GM23338 (cell line): ENCODE measurements around the gene AEBP2. TPM values are rescaled to one million over a fixed set of nuclear protein-coding genes. Genes with fewer than 3 reads are reported as not detected.

ENCODE experiments used
- ATAC-seq: fragments of 200-7000 bp; cut with Tn5 transposase; 3 replicates; pipeline ENCODE4 v1.9.1; 2020
- DNase-seq: peaks from one replicate; pipeline ENCODE4 v3.0.0-alpha.2; 2015; ENCODE audit warnings: low spot score
- H2AFZ ChIP-seq: fragments of 200-600 bp; sonication (generic); 2 replicates; pipeline ENCODE4 v1.8.0; 2016; ENCODE audit warnings: antibody characterized with exemption, mild to moderate bottlenecking, moderate library complexity
- H3F3A ChIP-seq: fragments of 200-600 bp; sonication (generic); replicated peaks from 2 replicates; pipeline ENCODE4 v1.8.0; 2017; ENCODE audit warnings: antibody characterized with exemption, mixed run types, low read depth
- H3K27ac ChIP-seq: fragments of 200-600 bp; sonication (generic); 2 replicates; pipeline ENCODE4 v1.6.1; 2016; ENCODE audit warnings: low read depth
- H3K27me3 ChIP-seq: fragments of 200-600 bp; sonication (generic); 2 replicates; pipeline ENCODE4 v1.8.0; 2016; ENCODE audit warnings: mild to moderate bottlenecking, mixed run types, moderate library complexity; ENCODE audit not compliant: insufficient read depth
- H3K36me3 ChIP-seq: fragments of 200-600 bp; sonication (generic); 2 replicates; pipeline ENCODE4 v1.8.0; 2016; ENCODE audit warnings: mild to moderate bottlenecking; ENCODE audit not compliant: insufficient read depth
- H3K4me1 ChIP-seq: fragments of 200-600 bp; sonication (generic); 2 replicates; pipeline ENCODE4 v1.8.0; 2016; ENCODE audit warnings: mild to moderate bottlenecking, moderate library complexity; ENCODE audit not compliant: insufficient read depth
- H3K4me2 ChIP-seq: fragments of 200-600 bp; sonication (generic); 2 replicates; pipeline ENCODE4 v1.7.1; 2017; ENCODE audit warnings: mixed run types
- H3K4me3 ChIP-seq: fragments of 200-600 bp; sonication (generic); 2 replicates; pipeline ENCODE4 v1.6.1; 2016; ENCODE audit warnings: mixed run types
- H3K79me2 ChIP-seq: fragments of 200-600 bp; sonication (generic); replicated peaks from 2 replicates; pipeline ENCODE4 v1.8.0; 2017; ENCODE audit warnings: mild to moderate bottlenecking; ENCODE audit not compliant: insufficient read depth
- H3K9me2 ChIP-seq: fragments of 200-600 bp; sonication (generic); 2 replicates; pipeline ENCODE4 v1.8.0; 2017; ENCODE audit not compliant: insufficient read depth
- H4K20me1 ChIP-seq: fragments of 200-600 bp; sonication (generic); replicated peaks from 2 replicates; pipeline ENCODE4 v1.8.0; 2017; ENCODE audit warnings: mild to moderate bottlenecking; ENCODE audit not compliant: insufficient read depth
- H3K27ac Mint-ChIP-seq: 2 replicates; pipeline ENCODE4 v1.8.0; 2020; ENCODE audit warnings: inconsistent platforms, mild to moderate bottlenecking, moderate library complexity, mixed read lengths
- H3K27me3 Mint-ChIP-seq: 3 replicates; pipeline ENCODE4 v1.8.0; 2022; ENCODE audit warnings: low read depth, mild to moderate bottlenecking, moderate library complexity, mixed read lengths, inconsistent platforms; ENCODE audit not compliant: insufficient read depth, poor library complexity
- H3K36me3 Mint-ChIP-seq: 3 replicates; pipeline ENCODE4 v1.8.0; 2021; ENCODE audit warnings: low read depth, mild to moderate bottlenecking, inconsistent platforms, moderate library complexity, mixed read lengths
- H3K4me1 Mint-ChIP-seq: 3 replicates; pipeline ENCODE4 v1.8.0; 2020; ENCODE audit warnings: mild to moderate bottlenecking, inconsistent platforms, mixed read lengths
- H3K4me3 Mint-ChIP-seq: 3 replicates; pipeline ENCODE4 v1.8.0; 2021; ENCODE audit warnings: moderate library complexity, mild to moderate bottlenecking, inconsistent platforms, mixed read lengths
- H3K9me3 Mint-ChIP-seq: 3 replicates; pipeline ENCODE4 v1.8.0; 2020; ENCODE audit warnings: moderate library complexity, mild to moderate bottlenecking, inconsistent platforms, mixed read lengths
- CREB1 ChIP-seq: fragments of 250-450 bp; sonication (Bioruptor Pico); IDR thresholded peaks from 2 replicates; pipeline ENCODE4 v1.5.0; 2020; ENCODE audit warnings: low read depth, mild to moderate bottlenecking, moderate library complexity
- EZH2 ChIP-seq: fragments of 200-600 bp; sonication (generic); IDR thresholded peaks from one replicate; pipeline ENCODE4 v1.8.0; 2017; ENCODE audit warnings: antibody characterized with exemption, mild to moderate bottlenecking, low read depth; ENCODE audit not compliant: unreplicated experiment
- EZH2phosphoT487 ChIP-seq: fragments of 200-600 bp; sonication (generic); IDR thresholded peaks from one replicate; pipeline ENCODE4 v1.8.1; 2018; ENCODE audit warnings: antibody characterized with exemption; ENCODE audit not compliant: unreplicated experiment
- JUNB ChIP-seq: IDR thresholded peaks from one replicate; pipeline ENCODE4 v1.6.1; 2016; ENCODE audit warnings: antibody characterized with exemption; ENCODE audit not compliant: unreplicated experiment
- NANOG ChIP-seq: IDR thresholded peaks from 2 replicates; pipeline ENCODE4 v1.6.1; 2016; ENCODE audit warnings: antibody characterized with exemption, borderline replicate concordance
- POLR2AphosphoS5 ChIP-seq: IDR thresholded peaks from 2 replicates; pipeline ENCODE4 v1.6.1; 2016; ENCODE audit warnings: antibody characterized with exemption, low read depth
- STAT1 ChIP-seq: IDR thresholded peaks from one replicate; pipeline ENCODE4 v1.6.1; 2016; ENCODE audit warnings: antibody characterized with exemption; ENCODE audit not compliant: unreplicated experiment
- ZNF114 ChIP-seq: fragments of 250-450 bp; sonication (Bioruptor Pico); IDR thresholded peaks from 2 replicates; pipeline ENCODE4 v1.5.0; 2020; ENCODE audit warnings: mild to moderate bottlenecking, moderate library complexity
- ZNF331 ChIP-seq: fragments of 250-450 bp; sonication (Bioruptor Pico); IDR thresholded peaks from 2 replicates; pipeline ENCODE4 v1.5.0; 2020; ENCODE audit warnings: low read depth, mild to moderate bottlenecking, moderate library complexity
- polyA plus RNA-seq: library from polyadenylated mRNA; unstranded; fragments of >200 nt; fragmentation: Nextera tagmentation; extraction: Ambion mirVana; gene quantifications from 2 replicates; pipeline ENCODE4 v1.2.1, GENCODE V29; 2016
- total RNA-seq: library from RNA; depleted of rRNA; stranded (reverse); fragments of >200 nt; shearing (Covaris generic); gene quantifications from 2 replicates; pipeline ENCODE4 v1.2.3, GENCODE V29; 2014
- TF ChIP-seq, protein P1 (sequence below): IDR thresholded peaks from 2 replicates; pipeline ENCODE4 v1.6.1; 2016; ENCODE audit warnings: antibody characterized with exemption
- TF ChIP-seq, protein P2 (sequence below): IDR thresholded peaks from one replicate; pipeline ENCODE4 v1.6.1; 2018; ENCODE audit warnings: antibody characterized with exemption; ENCODE audit not compliant: unreplicated experiment
- TF ChIP-seq, protein P3 (sequence below), 2 experiments: fragments of 200-600 bp in 1 of 2; sonication (generic) in 1 of 2; conservative IDR thresholded peaks; 2 replicates each; pipeline versions ENCODE4 v1.5.1 to v1.6.1; 2016 to 2017; ENCODE audit warnings: antibody characterized with exemption in 2 of 2, low read depth in 2 of 2, mild to moderate bottlenecking in 2 of 2, moderate library complexity in 1 of 2
- TF ChIP-seq, protein P4 (sequence below): fragments of 250-450 bp; sonication (Bioruptor Pico); IDR thresholded peaks from 2 replicates; pipeline ENCODE4 v1.5.0; 2020; ENCODE audit warnings: mild to moderate bottlenecking, moderate library complexity

Gene AEBP2
- total and polyA plus RNA-seq, 2 experiments from 2014 or later = 39.3 to 48.1 TPM

DNA sequence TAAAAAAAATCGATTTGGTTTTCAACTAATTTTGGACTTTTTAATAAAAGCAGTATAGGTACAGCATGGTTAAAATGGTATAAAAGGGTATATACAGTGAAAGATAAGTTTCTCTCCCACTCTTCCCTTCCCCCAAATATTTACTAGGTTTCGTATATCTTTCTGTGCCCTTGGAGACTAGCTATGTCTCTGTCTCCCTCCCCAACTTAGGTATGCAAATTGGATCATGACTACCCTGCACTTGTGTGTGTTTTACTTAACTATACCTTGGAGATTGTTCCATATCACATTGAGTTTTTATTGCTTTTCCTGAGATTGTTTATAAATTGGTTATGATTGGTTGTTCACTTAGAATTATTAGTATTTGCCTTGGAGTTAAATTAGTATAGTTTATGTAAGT, 19.4 kb downstream of the AEBP2 start:
- Mint-ChIP-seq H3K9me3 (no peaks in the 10 kb centered on the region; the same call in 2 of the 3 replicates), H3K4me3 (no peak overlapping the region), H3K27me3 (peaks cover 4% of the 10 kb centered on the region), H3K36me3 (peaks cover 50% of the 10 kb centered on the region), H3K4me1 (peaks cover 53% of the 10 kb centered on the region), H3K27ac (no peak overlapping the region)
- Histone ChIP-seq H3K4me2 (0 out of 2 replicates have a peak overlapping the region, but pooled peaks have one; percentile 17), H3K27ac (no peak overlapping the region), H2AFZ (no peak overlapping the region), H3K36me3 (peaks cover 11% of the 10 kb centered on the region; the same call in 1 of the 2 replicates), H3K27me3 (no peaks in the 10 kb centered on the region), H3K4me3 (no peak overlapping the region), H4K20me1 (peaks cover 86% of the 10 kb centered on the region), H3K9me2 (no peaks in the 10 kb centered on the region), H3K4me1 (peaks cover 28% of the 10 kb centered on the region), H3F3A (no peaks in the 10 kb centered on the region), H3K79me2 (peaks cover 100% of the 10 kb centered on the region)
- ATAC-seq (no peak), DNase-seq (no peak)
- no peak for TF ChIP-seq JUNB
- TF ChIP-seq, protein P1, sequence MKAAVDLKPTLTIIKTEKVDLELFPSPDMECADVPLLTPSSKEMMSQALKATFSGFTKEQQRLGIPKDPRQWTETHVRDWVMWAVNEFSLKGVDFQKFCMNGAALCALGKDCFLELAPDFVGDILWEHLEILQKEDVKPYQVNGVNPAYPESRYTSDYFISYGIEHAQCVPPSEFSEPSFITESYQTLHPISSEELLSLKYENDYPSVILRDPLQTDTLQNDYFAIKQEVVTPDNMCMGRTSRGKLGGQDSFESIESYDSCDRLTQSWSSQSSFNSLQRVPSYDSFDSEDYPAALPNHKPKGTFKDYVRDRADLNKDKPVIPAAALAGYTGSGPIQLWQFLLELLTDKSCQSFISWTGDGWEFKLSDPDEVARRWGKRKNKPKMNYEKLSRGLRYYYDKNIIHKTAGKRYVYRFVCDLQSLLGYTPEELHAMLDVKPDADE = no peak
- no peak for TF ChIP-seq STAT1
- TF ChIP-seq, protein P2, sequence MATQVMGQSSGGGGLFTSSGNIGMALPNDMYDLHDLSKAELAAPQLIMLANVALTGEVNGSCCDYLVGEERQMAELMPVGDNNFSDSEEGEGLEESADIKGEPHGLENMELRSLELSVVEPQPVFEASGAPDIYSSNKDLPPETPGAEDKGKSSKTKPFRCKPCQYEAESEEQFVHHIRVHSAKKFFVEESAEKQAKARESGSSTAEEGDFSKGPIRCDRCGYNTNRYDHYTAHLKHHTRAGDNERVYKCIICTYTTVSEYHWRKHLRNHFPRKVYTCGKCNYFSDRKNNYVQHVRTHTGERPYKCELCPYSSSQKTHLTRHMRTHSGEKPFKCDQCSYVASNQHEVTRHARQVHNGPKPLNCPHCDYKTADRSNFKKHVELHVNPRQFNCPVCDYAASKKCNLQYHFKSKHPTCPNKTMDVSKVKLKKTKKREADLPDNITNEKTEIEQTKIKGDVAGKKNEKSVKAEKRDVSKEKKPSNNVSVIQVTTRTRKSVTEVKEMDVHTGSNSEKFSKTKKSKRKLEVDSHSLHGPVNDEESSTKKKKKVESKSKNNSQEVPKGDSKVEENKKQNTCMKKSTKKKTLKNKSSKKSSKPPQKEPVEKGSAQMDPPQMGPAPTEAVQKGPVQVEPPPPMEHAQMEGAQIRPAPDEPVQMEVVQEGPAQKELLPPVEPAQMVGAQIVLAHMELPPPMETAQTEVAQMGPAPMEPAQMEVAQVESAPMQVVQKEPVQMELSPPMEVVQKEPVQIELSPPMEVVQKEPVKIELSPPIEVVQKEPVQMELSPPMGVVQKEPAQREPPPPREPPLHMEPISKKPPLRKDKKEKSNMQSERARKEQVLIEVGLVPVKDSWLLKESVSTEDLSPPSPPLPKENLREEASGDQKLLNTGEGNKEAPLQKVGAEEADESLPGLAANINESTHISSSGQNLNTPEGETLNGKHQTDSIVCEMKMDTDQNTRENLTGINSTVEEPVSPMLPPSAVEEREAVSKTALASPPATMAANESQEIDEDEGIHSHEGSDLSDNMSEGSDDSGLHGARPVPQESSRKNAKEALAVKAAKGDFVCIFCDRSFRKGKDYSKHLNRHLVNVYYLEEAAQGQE = no peak
- TF ChIP-seq ZNF331 = no peak
- TF ChIP-seq, protein P3, sequence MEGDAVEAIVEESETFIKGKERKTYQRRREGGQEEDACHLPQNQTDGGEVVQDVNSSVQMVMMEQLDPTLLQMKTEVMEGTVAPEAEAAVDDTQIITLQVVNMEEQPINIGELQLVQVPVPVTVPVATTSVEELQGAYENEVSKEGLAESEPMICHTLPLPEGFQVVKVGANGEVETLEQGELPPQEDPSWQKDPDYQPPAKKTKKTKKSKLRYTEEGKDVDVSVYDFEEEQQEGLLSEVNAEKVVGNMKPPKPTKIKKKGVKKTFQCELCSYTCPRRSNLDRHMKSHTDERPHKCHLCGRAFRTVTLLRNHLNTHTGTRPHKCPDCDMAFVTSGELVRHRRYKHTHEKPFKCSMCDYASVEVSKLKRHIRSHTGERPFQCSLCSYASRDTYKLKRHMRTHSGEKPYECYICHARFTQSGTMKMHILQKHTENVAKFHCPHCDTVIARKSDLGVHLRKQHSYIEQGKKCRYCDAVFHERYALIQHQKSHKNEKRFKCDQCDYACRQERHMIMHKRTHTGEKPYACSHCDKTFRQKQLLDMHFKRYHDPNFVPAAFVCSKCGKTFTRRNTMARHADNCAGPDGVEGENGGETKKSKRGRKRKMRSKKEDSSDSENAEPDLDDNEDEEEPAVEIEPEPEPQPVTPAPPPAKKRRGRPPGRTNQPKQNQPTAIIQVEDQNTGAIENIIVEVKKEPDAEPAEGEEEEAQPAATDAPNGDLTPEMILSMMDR (conservative IDR thresholded peaks at IDR 0.05; ENCODE audit: low read depth in 2 of 2) = no peak
- TF ChIP-seq NANOG = no peak
- TF ChIP-seq EZH2phosphoT487 = no peak
- TF ChIP-seq CREB1 (CRISPR knock-in tag) = no peak
- TF ChIP-seq ZNF114 (CRISPR knock-in tag) = no peak
- no peak for TF ChIP-seq POLR2AphosphoS5
- no peak for TF ChIP-seq EZH2
- TF ChIP-seq, protein P4, sequence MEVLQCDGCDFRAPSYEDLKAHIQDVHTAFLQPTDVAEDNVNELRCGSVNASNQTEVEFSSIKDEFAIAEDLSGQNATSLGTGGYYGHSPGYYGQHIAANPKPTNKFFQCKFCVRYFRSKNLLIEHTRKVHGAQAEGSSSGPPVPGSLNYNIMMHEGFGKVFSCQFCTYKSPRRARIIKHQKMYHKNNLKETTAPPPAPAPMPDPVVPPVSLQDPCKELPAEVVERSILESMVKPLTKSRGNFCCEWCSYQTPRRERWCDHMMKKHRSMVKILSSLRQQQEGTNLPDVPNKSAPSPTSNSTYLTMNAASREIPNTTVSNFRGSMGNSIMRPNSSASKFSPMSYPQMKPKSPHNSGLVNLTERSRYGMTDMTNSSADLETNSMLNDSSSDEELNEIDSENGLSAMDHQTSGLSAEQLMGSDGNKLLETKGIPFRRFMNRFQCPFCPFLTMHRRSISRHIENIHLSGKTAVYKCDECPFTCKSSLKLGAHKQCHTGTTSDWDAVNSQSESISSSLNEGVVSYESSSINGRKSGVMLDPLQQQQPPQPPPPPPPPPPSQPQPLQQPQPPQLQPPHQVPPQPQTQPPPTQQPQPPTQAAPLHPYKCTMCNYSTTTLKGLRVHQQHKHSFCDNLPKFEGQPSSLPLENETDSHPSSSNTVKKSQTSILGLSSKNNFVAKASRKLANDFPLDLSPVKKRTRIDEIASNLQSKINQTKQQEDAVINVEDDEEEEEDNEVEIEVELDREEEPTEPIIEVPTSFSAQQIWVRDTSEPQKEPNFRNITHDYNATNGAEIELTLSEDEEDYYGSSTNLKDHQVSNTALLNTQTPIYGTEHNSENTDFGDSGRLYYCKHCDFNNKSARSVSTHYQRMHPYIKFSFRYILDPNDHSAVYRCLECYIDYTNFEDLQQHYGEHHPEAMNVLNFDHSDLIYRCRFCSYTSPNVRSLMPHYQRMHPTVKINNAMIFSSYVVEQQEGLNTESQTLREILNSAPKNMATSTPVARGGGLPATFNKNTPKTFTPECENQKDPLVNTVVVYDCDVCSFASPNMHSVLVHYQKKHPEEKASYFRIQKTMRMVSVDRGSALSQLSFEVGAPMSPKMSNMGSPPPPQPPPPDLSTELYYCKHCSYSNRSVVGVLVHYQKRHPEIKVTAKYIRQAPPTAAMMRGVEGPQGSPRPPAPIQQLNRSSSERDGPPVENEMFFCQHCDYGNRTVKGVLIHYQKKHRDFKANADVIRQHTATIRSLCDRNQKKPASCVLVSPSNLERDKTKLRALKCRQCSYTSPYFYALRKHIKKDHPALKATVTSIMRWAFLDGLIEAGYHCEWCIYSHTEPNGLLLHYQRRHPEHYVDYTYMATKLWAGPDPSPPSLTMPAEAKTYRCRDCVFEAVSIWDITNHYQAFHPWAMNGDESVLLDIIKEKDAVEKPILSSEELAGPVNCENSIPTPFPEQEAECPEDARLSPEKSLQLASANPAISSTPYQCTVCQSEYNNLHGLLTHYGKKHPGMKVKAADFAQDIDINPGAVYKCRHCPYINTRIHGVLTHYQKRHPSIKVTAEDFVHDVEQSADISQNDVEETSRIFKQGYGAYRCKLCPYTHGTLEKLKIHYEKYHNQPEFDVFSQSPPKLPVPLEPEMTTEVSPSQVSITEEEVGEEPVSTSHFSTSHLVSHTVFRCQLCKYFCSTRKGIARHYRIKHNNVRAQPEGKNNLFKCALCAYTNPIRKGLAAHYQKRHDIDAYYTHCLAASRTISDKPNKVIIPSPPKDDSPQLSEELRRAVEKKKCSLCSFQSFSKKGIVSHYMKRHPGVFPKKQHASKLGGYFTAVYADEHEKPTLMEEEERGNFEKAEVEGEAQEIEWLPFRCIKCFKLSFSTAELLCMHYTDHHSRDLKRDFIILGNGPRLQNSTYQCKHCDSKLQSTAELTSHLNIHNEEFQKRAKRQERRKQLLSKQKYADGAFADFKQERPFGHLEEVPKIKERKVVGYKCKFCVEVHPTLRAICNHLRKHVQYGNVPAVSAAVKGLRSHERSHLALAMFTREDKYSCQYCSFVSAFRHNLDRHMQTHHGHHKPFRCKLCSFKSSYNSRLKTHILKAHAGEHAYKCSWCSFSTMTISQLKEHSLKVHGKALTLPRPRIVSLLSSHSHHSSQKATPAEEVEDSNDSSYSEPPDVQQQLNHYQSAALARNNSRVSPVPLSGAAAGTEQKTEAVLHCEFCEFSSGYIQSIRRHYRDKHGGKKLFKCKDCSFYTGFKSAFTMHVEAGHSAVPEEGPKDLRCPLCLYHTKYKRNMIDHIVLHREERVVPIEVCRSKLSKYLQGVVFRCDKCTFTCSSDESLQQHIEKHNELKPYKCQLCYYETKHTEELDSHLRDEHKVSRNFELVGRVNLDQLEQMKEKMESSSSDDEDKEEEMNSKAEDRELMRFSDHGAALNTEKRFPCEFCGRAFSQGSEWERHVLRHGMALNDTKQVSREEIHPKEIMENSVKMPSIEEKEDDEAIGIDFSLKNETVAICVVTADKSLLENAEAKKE (CRISPR knock-in tag) = no peak
